PFSK-1 (cell line): ENCODE results near the gene ARSD.

Experiments used
- FOXP2 ChIP-seq: optimal IDR thresholded peaks from 2 replicates; pipeline ENCODE3; 2011; ENCODE audit warnings: borderline replicate concordance, control low read depth, inconsistent platforms; ENCODE audit not compliant: insufficient read depth; ENCODE audit errors: extremely low read length, extremely low read depth
- POLR2AphosphoS5 ChIP-seq: IDR thresholded peaks from 2 replicates; pipeline ENCODE4 v1.6.1; 2012; ENCODE audit warnings: low read depth, mild to moderate bottlenecking, control low read depth, low read length, moderate library complexity
- REST ChIP-seq, 2 experiments: IDR thresholded peaks; 2 replicates each; pipeline versions ENCODE4 v1.6.1 to v1.8.0; 2011 to 2012; ENCODE audit warnings: low read depth in 2 of 2, low read length in 2 of 2, control low read depth in 1 of 2, inconsistent platforms in 1 of 2, mild to moderate bottlenecking in 1 of 2, moderate library complexity in 1 of 2; ENCODE audit not compliant: insufficient read depth in 1 of 2
- SIN3A ChIP-seq: IDR thresholded peaks from 2 replicates; pipeline ENCODE4 v1.6.1; 2012; ENCODE audit warnings: mild to moderate bottlenecking, low read length, moderate library complexity, borderline replicate concordance; ENCODE audit not compliant: insufficient read depth
- TAF1 ChIP-seq: IDR thresholded peaks from 2 replicates; pipeline ENCODE4 v1.6.1; 2012; ENCODE audit warnings: low read length, control low read depth, borderline replicate concordance; ENCODE audit not compliant: insufficient read depth

The ARSD gene

GRCh38 chrX:2902841-2903240, 26.3 kb downstream of the ARSD start:
- TF ChIP-seq FOXP2: no peak
- TF ChIP-seq POLR2AphosphoS5: no peak
- TF ChIP-seq TAF1: no peak
- TF ChIP-seq REST (IDR thresholded peaks at IDR 0.05; ENCODE audit: insufficient read depth in 1 of 2, low read depth in 2 of 2, low read length in 2 of 2): no peak
- no peak for TF ChIP-seq SIN3A

- TF ChIP-seq REST (IDR thresholded peaks at IDR 0.05; ENCODE audit: insufficient read depth in 1 of 2, low read depth in 2 of 2, low read length in 2 of 2) (no peak), POLR2AphosphoS5 (no peak), FOXP2 (no peak), TAF1 (no peak), SIN3A (no peak)
These were observed 27.6 kb downstream of the ARSD start for GRCh38 chrX:2901367-2902036.

GRCh38 chrX:2898846-2899512, 30.2 kb downstream of the ARSD start:
- TF ChIP-seq REST (IDR thresholded peaks at IDR 0.05; ENCODE audit: insufficient read depth in 1 of 2, low read depth in 2 of 2, low read length in 2 of 2) (no peak), FOXP2 (no peak), TAF1 (no peak), SIN3A (no peak), POLR2AphosphoS5 (no peak)

DNA sequence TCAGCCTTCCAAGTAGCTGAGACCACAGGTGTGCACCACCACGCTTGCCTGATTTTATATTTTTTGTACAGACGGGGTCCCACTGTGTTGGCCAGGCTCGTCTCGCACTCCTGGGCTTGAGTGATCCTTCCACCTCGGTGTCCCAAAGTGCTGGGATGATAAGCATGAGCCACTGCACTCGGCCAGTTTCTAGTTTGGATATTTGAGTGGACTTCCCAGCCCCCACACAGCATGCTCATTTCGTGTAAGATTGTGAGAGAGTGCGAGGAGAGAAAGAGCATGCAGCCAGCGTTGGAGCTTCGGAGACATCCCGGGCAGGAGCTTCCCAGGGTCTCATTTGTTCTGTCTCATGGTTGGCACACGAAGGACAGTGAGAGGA, 31.8 kb downstream of the ARSD start:
- TF ChIP-seq REST (IDR thresholded peaks at IDR 0.05; ENCODE audit: insufficient read depth in 1 of 2, low read depth in 2 of 2, low read length in 2 of 2) (no peak), FOXP2 (no peak), POLR2AphosphoS5 (no peak), TAF1 (no peak), SIN3A (no peak)
